GM23338 (cell line): Measurements from ENCODE around the gene GOLGA1. TPM values are rescaled to one million over a fixed set of nuclear protein-coding genes. Genes with fewer than 3 reads are reported as not detected.

Experiments
- ATAC-seq: fragments of 200-7000 bp; cut with Tn5 transposase; 3 replicates; pipeline ENCODE4 v1.9.1; 2020
- DNase-seq: peaks from one replicate; pipeline ENCODE4 v3.0.0-alpha.2; 2015; ENCODE audit warnings: low spot score
- H2AFZ ChIP-seq: fragments of 200-600 bp; sonication (generic); 2 replicates; pipeline ENCODE4 v1.8.0; 2016; ENCODE audit warnings: antibody characterized with exemption, mild to moderate bottlenecking, moderate library complexity
- H3F3A ChIP-seq: fragments of 200-600 bp; sonication (generic); replicated peaks from 2 replicates; pipeline ENCODE4 v1.8.0; 2017; ENCODE audit warnings: antibody characterized with exemption, mixed run types, low read depth
- H3K27ac ChIP-seq: fragments of 200-600 bp; sonication (generic); 2 replicates; pipeline ENCODE4 v1.6.1; 2016; ENCODE audit warnings: low read depth
- H3K27me3 ChIP-seq: fragments of 200-600 bp; sonication (generic); 2 replicates; pipeline ENCODE4 v1.8.0; 2016; ENCODE audit warnings: mild to moderate bottlenecking, mixed run types, moderate library complexity; ENCODE audit not compliant: insufficient read depth
- H3K36me3 ChIP-seq: fragments of 200-600 bp; sonication (generic); 2 replicates; pipeline ENCODE4 v1.8.0; 2016; ENCODE audit warnings: mild to moderate bottlenecking; ENCODE audit not compliant: insufficient read depth
- H3K4me1 ChIP-seq: fragments of 200-600 bp; sonication (generic); 2 replicates; pipeline ENCODE4 v1.8.0; 2016; ENCODE audit warnings: mild to moderate bottlenecking, moderate library complexity; ENCODE audit not compliant: insufficient read depth
- H3K4me2 ChIP-seq: fragments of 200-600 bp; sonication (generic); 2 replicates; pipeline ENCODE4 v1.7.1; 2017; ENCODE audit warnings: mixed run types
- H3K4me3 ChIP-seq: fragments of 200-600 bp; sonication (generic); 2 replicates; pipeline ENCODE4 v1.6.1; 2016; ENCODE audit warnings: mixed run types
- H3K79me2 ChIP-seq: fragments of 200-600 bp; sonication (generic); replicated peaks from 2 replicates; pipeline ENCODE4 v1.8.0; 2017; ENCODE audit warnings: mild to moderate bottlenecking; ENCODE audit not compliant: insufficient read depth
- H3K9me2 ChIP-seq: fragments of 200-600 bp; sonication (generic); 2 replicates; pipeline ENCODE4 v1.8.0; 2017; ENCODE audit not compliant: insufficient read depth
- H4K20me1 ChIP-seq: fragments of 200-600 bp; sonication (generic); replicated peaks from 2 replicates; pipeline ENCODE4 v1.8.0; 2017; ENCODE audit warnings: mild to moderate bottlenecking; ENCODE audit not compliant: insufficient read depth
- H3K27ac Mint-ChIP-seq: 2 replicates; pipeline ENCODE4 v1.8.0; 2020; ENCODE audit warnings: inconsistent platforms, mild to moderate bottlenecking, moderate library complexity, mixed read lengths
- H3K27me3 Mint-ChIP-seq: 3 replicates; pipeline ENCODE4 v1.8.0; 2022; ENCODE audit warnings: low read depth, mild to moderate bottlenecking, moderate library complexity, mixed read lengths, inconsistent platforms; ENCODE audit not compliant: insufficient read depth, poor library complexity
- H3K36me3 Mint-ChIP-seq: 3 replicates; pipeline ENCODE4 v1.8.0; 2021; ENCODE audit warnings: low read depth, mild to moderate bottlenecking, inconsistent platforms, moderate library complexity, mixed read lengths
- H3K4me1 Mint-ChIP-seq: 3 replicates; pipeline ENCODE4 v1.8.0; 2020; ENCODE audit warnings: mild to moderate bottlenecking, inconsistent platforms, mixed read lengths
- H3K4me3 Mint-ChIP-seq: 3 replicates; pipeline ENCODE4 v1.8.0; 2021; ENCODE audit warnings: moderate library complexity, mild to moderate bottlenecking, inconsistent platforms, mixed read lengths
- H3K9me3 Mint-ChIP-seq: 3 replicates; pipeline ENCODE4 v1.8.0; 2020; ENCODE audit warnings: moderate library complexity, mild to moderate bottlenecking, inconsistent platforms, mixed read lengths
- CREB1 ChIP-seq: fragments of 250-450 bp; sonication (Bioruptor Pico); IDR thresholded peaks from 2 replicates; pipeline ENCODE4 v1.5.0; 2020; ENCODE audit warnings: low read depth, mild to moderate bottlenecking, moderate library complexity
- EZH2phosphoT487 ChIP-seq: fragments of 200-600 bp; sonication (generic); IDR thresholded peaks from one replicate; pipeline ENCODE4 v1.8.1; 2018; ENCODE audit warnings: antibody characterized with exemption; ENCODE audit not compliant: unreplicated experiment
- JUNB ChIP-seq: IDR thresholded peaks from one replicate; pipeline ENCODE4 v1.6.1; 2016; ENCODE audit warnings: antibody characterized with exemption; ENCODE audit not compliant: unreplicated experiment
- STAT1 ChIP-seq: IDR thresholded peaks from one replicate; pipeline ENCODE4 v1.6.1; 2016; ENCODE audit warnings: antibody characterized with exemption; ENCODE audit not compliant: unreplicated experiment
- ZNF331 ChIP-seq: fragments of 250-450 bp; sonication (Bioruptor Pico); IDR thresholded peaks from 2 replicates; pipeline ENCODE4 v1.5.0; 2020; ENCODE audit warnings: low read depth, mild to moderate bottlenecking, moderate library complexity
- polyA plus RNA-seq: library from polyadenylated mRNA; unstranded; fragments of >200 nt; fragmentation: Nextera tagmentation; extraction: Ambion mirVana; gene quantifications from 2 replicates; pipeline ENCODE4 v1.2.1, GENCODE V29; 2016
- total RNA-seq: library from RNA; depleted of rRNA; stranded (reverse); fragments of >200 nt; shearing (Covaris generic); gene quantifications from 2 replicates; pipeline ENCODE4 v1.2.3, GENCODE V29; 2014
- TF ChIP-seq, protein P1 (sequence below): fragments of 250-450 bp; sonication (Bioruptor Pico); IDR thresholded peaks from 2 replicates; pipeline ENCODE4 v1.5.0; 2020; ENCODE audit warnings: mild to moderate bottlenecking, moderate library complexity
- TF ChIP-seq, protein P2 (sequence below), 2 experiments: fragments of 200-600 bp in 1 of 2; sonication (generic) in 1 of 2; conservative IDR thresholded peaks; 2 replicates each; pipeline versions ENCODE4 v1.5.1 to v1.6.1; 2016 to 2017; ENCODE audit warnings: antibody characterized with exemption in 2 of 2, low read depth in 2 of 2, mild to moderate bottlenecking in 2 of 2, moderate library complexity in 1 of 2

GOLGA1 gene
- total and polyA plus RNA-seq, 2 experiments from 2014 or later: 6.1 to 8.0 TPM

DNA sequence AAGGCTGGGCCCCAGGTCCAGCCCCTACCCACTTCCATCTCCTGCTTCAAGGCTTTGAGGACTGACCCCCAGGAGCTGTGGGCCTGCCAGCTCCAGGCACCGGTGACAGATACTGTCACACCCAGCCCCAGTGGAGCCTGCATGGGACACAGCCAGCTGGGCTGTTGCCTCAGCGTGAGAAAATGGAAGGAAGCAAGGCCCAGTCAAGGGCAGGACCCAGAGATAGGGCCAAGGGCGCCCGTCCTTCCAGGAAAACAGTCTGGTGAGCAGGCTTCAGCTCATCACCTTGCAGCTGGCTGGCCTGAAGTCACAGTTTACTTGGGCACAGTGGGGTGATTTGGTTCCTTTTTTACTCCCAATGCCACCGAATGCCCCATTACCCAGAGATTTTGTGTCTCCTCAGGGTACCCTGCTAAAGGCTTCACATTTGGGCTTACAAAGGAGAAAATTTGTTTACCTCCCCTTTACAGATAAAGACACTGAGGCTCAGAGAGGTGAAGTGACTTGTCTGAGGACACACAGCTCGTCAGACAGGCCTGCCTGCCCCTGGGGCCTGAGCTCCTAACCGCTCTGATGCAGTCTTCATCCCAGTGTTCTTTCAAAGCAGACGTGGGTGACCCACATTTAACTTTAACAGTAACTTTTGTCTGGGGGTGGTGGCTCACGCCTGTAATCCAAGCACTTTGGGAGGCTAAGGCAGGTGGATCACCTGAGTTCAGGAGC lies 109.1 kb downstream of the GOLGA1 start (continued):
- TF ChIP-seq, protein P1, sequence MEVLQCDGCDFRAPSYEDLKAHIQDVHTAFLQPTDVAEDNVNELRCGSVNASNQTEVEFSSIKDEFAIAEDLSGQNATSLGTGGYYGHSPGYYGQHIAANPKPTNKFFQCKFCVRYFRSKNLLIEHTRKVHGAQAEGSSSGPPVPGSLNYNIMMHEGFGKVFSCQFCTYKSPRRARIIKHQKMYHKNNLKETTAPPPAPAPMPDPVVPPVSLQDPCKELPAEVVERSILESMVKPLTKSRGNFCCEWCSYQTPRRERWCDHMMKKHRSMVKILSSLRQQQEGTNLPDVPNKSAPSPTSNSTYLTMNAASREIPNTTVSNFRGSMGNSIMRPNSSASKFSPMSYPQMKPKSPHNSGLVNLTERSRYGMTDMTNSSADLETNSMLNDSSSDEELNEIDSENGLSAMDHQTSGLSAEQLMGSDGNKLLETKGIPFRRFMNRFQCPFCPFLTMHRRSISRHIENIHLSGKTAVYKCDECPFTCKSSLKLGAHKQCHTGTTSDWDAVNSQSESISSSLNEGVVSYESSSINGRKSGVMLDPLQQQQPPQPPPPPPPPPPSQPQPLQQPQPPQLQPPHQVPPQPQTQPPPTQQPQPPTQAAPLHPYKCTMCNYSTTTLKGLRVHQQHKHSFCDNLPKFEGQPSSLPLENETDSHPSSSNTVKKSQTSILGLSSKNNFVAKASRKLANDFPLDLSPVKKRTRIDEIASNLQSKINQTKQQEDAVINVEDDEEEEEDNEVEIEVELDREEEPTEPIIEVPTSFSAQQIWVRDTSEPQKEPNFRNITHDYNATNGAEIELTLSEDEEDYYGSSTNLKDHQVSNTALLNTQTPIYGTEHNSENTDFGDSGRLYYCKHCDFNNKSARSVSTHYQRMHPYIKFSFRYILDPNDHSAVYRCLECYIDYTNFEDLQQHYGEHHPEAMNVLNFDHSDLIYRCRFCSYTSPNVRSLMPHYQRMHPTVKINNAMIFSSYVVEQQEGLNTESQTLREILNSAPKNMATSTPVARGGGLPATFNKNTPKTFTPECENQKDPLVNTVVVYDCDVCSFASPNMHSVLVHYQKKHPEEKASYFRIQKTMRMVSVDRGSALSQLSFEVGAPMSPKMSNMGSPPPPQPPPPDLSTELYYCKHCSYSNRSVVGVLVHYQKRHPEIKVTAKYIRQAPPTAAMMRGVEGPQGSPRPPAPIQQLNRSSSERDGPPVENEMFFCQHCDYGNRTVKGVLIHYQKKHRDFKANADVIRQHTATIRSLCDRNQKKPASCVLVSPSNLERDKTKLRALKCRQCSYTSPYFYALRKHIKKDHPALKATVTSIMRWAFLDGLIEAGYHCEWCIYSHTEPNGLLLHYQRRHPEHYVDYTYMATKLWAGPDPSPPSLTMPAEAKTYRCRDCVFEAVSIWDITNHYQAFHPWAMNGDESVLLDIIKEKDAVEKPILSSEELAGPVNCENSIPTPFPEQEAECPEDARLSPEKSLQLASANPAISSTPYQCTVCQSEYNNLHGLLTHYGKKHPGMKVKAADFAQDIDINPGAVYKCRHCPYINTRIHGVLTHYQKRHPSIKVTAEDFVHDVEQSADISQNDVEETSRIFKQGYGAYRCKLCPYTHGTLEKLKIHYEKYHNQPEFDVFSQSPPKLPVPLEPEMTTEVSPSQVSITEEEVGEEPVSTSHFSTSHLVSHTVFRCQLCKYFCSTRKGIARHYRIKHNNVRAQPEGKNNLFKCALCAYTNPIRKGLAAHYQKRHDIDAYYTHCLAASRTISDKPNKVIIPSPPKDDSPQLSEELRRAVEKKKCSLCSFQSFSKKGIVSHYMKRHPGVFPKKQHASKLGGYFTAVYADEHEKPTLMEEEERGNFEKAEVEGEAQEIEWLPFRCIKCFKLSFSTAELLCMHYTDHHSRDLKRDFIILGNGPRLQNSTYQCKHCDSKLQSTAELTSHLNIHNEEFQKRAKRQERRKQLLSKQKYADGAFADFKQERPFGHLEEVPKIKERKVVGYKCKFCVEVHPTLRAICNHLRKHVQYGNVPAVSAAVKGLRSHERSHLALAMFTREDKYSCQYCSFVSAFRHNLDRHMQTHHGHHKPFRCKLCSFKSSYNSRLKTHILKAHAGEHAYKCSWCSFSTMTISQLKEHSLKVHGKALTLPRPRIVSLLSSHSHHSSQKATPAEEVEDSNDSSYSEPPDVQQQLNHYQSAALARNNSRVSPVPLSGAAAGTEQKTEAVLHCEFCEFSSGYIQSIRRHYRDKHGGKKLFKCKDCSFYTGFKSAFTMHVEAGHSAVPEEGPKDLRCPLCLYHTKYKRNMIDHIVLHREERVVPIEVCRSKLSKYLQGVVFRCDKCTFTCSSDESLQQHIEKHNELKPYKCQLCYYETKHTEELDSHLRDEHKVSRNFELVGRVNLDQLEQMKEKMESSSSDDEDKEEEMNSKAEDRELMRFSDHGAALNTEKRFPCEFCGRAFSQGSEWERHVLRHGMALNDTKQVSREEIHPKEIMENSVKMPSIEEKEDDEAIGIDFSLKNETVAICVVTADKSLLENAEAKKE: no peak
- TF ChIP-seq EZH2phosphoT487 (no peak), JUNB (no peak), CREB1 (CRISPR knock-in tag) (no peak)
- TF ChIP-seq, protein P2, sequence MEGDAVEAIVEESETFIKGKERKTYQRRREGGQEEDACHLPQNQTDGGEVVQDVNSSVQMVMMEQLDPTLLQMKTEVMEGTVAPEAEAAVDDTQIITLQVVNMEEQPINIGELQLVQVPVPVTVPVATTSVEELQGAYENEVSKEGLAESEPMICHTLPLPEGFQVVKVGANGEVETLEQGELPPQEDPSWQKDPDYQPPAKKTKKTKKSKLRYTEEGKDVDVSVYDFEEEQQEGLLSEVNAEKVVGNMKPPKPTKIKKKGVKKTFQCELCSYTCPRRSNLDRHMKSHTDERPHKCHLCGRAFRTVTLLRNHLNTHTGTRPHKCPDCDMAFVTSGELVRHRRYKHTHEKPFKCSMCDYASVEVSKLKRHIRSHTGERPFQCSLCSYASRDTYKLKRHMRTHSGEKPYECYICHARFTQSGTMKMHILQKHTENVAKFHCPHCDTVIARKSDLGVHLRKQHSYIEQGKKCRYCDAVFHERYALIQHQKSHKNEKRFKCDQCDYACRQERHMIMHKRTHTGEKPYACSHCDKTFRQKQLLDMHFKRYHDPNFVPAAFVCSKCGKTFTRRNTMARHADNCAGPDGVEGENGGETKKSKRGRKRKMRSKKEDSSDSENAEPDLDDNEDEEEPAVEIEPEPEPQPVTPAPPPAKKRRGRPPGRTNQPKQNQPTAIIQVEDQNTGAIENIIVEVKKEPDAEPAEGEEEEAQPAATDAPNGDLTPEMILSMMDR (conservative IDR thresholded peaks at IDR 0.05; ENCODE audit: low read depth in 2 of 2): no peak

DNA sequence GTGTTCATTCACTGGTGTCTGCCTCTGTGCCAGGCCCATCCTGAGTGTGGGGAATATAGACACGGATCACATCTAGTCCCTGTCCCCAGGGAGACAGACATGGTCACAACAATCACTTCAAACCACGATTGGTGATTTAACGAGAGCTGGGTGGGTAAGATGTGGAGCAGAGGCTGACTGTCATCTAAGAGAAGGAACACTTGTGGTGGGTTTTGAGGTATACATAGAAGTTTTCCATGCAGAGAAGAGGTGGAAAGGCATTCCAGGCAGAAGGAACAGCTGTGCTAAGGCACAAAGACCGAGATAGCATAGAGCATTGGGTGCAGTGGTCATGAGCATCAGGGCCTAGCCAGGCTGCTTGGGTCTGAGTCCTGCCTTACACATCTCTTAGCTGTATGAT lies 110.3 kb downstream of the GOLGA1 start:
- no peaks in the 10 kb centered on the region; the same call in 2 of the 3 replicates for H3K36me3 Mint-ChIP-seq
- ATAC-seq (no peak), DNase-seq (no peak)
- H3K4me3 Mint-ChIP-seq: no peak overlapping the region
- peaks cover 11% of the 10 kb centered on the region; the same call in 2 of the 3 replicates for H3K4me1 Mint-ChIP-seq
- H3K9me2 ChIP-seq: no peaks in the 10 kb centered on the region
- H3K9me3 Mint-ChIP-seq: peaks cover 5% of the 10 kb centered on the region; the same call in 2 of the 3 replicates
- no peaks in the 10 kb centered on the region for H3K36me3 ChIP-seq
- H3F3A ChIP-seq: no peaks in the 10 kb centered on the region
- no peak overlapping the region for H3K4me2 ChIP-seq
- no peak overlapping the region for H3K27ac ChIP-seq
- no peak overlapping the region for H2AFZ ChIP-seq
- H3K27ac Mint-ChIP-seq: no peak overlapping the region
- H3K4me3 ChIP-seq: no peak overlapping the region
- peaks cover 7% of the 10 kb centered on the region for H3K27me3 Mint-ChIP-seq
- TF ChIP-seq, protein P1: no peak
- TF ChIP-seq ZNF331 (CRISPR knock-in tag): no peak
- TF ChIP-seq STAT1: no peak
- no peak for TF ChIP-seq CREB1 (CRISPR knock-in tag)
- no peaks in the 10 kb centered on the region for H3K27me3 ChIP-seq
- no peaks in the 10 kb centered on the region for H4K20me1 ChIP-seq
- no peaks in the 10 kb centered on the region for H3K79me2 ChIP-seq
- H3K4me1 ChIP-seq: no peaks in the 10 kb centered on the region
